SK-N-SH (cell line): ENCODE measurements around the gene AGBL1.

Experiments used
- EP300 ChIP-seq, 2 experiments: IDR thresholded peaks; 2 replicates each; pipeline versions ENCODE4 v1.4.0 to v1.6.1; 2012; ENCODE audit warnings: borderline replicate concordance in 1 of 2, low read depth in 1 of 2, low read length in 1 of 2
- EZH2phosphoT487 ChIP-seq: fragments of 200-600 bp; sonication (generic); IDR thresholded peaks from 2 replicates; pipeline ENCODE4 v1.6.1; 2017; ENCODE audit warnings: low read depth, mixed run types, mild to moderate bottlenecking, antibody characterized with exemption, moderate library complexity, borderline replicate concordance
- FOXM1 ChIP-seq: IDR thresholded peaks from 2 replicates; pipeline ENCODE4 v1.4.0; 2012; ENCODE audit warnings: low read depth, mild to moderate bottlenecking
- POLR2AphosphoS5 ChIP-seq: IDR thresholded peaks from 2 replicates; pipeline ENCODE4 v1.6.1; 2012; ENCODE audit warnings: low read depth, low read length
- RAD21 ChIP-seq: IDR thresholded peaks from 2 replicates; pipeline ENCODE4 v1.6.1; 2012; ENCODE audit warnings: mild to moderate bottlenecking, low read length
- RFX5 ChIP-seq: IDR thresholded peaks from 2 replicates; pipeline ENCODE4 v1.6.1; 2012; ENCODE audit warnings: mild to moderate bottlenecking, improper control_type of control experiment, low read length
- TCF12 ChIP-seq: IDR thresholded peaks from 2 replicates; pipeline ENCODE4 v1.4.0; 2012
- USF2 ChIP-seq: fragments of 150-350 bp; IDR thresholded peaks from 2 replicates; pipeline ENCODE4 v1.6.1; 2017; ENCODE audit warnings: antibody characterized with exemption, low read length, low read depth, borderline replicate concordance
- YY1 ChIP-seq: IDR thresholded peaks from 2 replicates; pipeline ENCODE4 v1.4.0; 2012; ENCODE audit warnings: low read depth, mild to moderate bottlenecking
- TF ChIP-seq, protein P1 (sequence below): fragments of 200-600 bp; sonication (generic); IDR thresholded peaks from 2 replicates; pipeline ENCODE4 v1.6.1; 2017; ENCODE audit warnings: antibody characterized with exemption, mild to moderate bottlenecking, moderate library complexity
- TF ChIP-seq, protein P2 (sequence below): IDR thresholded peaks from 2 replicates; pipeline ENCODE4 v1.6.1; 2012; ENCODE audit warnings: mild to moderate bottlenecking, low read depth, low read length, moderate library complexity

GRCh38 chr15:86804406-86804805 lies 724.7 kb downstream of the AGBL1 start:
- TF ChIP-seq EP300 (IDR thresholded peaks at IDR 0.05; ENCODE audit: borderline replicate concordance in 1 of 2, low read depth in 1 of 2, low read length in 1 of 2) (no peak), FOXM1 (no peak), RFX5 (no peak), POLR2AphosphoS5 (no peak), TCF12 (no peak), YY1 (no peak), EZH2phosphoT487 (no peak), USF2 (no peak), RAD21 (no peak)
- TF ChIP-seq, protein P1, sequence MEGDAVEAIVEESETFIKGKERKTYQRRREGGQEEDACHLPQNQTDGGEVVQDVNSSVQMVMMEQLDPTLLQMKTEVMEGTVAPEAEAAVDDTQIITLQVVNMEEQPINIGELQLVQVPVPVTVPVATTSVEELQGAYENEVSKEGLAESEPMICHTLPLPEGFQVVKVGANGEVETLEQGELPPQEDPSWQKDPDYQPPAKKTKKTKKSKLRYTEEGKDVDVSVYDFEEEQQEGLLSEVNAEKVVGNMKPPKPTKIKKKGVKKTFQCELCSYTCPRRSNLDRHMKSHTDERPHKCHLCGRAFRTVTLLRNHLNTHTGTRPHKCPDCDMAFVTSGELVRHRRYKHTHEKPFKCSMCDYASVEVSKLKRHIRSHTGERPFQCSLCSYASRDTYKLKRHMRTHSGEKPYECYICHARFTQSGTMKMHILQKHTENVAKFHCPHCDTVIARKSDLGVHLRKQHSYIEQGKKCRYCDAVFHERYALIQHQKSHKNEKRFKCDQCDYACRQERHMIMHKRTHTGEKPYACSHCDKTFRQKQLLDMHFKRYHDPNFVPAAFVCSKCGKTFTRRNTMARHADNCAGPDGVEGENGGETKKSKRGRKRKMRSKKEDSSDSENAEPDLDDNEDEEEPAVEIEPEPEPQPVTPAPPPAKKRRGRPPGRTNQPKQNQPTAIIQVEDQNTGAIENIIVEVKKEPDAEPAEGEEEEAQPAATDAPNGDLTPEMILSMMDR, result no peak
- TF ChIP-seq, protein P2, sequence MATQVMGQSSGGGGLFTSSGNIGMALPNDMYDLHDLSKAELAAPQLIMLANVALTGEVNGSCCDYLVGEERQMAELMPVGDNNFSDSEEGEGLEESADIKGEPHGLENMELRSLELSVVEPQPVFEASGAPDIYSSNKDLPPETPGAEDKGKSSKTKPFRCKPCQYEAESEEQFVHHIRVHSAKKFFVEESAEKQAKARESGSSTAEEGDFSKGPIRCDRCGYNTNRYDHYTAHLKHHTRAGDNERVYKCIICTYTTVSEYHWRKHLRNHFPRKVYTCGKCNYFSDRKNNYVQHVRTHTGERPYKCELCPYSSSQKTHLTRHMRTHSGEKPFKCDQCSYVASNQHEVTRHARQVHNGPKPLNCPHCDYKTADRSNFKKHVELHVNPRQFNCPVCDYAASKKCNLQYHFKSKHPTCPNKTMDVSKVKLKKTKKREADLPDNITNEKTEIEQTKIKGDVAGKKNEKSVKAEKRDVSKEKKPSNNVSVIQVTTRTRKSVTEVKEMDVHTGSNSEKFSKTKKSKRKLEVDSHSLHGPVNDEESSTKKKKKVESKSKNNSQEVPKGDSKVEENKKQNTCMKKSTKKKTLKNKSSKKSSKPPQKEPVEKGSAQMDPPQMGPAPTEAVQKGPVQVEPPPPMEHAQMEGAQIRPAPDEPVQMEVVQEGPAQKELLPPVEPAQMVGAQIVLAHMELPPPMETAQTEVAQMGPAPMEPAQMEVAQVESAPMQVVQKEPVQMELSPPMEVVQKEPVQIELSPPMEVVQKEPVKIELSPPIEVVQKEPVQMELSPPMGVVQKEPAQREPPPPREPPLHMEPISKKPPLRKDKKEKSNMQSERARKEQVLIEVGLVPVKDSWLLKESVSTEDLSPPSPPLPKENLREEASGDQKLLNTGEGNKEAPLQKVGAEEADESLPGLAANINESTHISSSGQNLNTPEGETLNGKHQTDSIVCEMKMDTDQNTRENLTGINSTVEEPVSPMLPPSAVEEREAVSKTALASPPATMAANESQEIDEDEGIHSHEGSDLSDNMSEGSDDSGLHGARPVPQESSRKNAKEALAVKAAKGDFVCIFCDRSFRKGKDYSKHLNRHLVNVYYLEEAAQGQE, result no peak
